Skin of body (tissue), 2 donors: ENCODE results near the gene CDK10. TPM values are rescaled to one million over a fixed set of nuclear protein-coding genes. Genes with fewer than 3 reads are reported as not detected.

Source experiments
- DNase-seq: peaks from one replicate; lab custom pipeline; 2025; lab: John Stamatoyannopoulos, UW
- total RNA-seq: library from RNA; depleted of rRNA; stranded (reverse); fragments of >200 nt; gene quantifications from one replicate; pipeline ENCODE4 v1.2.3, GENCODE V29; 2014

Gene CDK10
- total RNA-seq, 1 donor from 2014 or later = 28.5 TPM

DNA sequence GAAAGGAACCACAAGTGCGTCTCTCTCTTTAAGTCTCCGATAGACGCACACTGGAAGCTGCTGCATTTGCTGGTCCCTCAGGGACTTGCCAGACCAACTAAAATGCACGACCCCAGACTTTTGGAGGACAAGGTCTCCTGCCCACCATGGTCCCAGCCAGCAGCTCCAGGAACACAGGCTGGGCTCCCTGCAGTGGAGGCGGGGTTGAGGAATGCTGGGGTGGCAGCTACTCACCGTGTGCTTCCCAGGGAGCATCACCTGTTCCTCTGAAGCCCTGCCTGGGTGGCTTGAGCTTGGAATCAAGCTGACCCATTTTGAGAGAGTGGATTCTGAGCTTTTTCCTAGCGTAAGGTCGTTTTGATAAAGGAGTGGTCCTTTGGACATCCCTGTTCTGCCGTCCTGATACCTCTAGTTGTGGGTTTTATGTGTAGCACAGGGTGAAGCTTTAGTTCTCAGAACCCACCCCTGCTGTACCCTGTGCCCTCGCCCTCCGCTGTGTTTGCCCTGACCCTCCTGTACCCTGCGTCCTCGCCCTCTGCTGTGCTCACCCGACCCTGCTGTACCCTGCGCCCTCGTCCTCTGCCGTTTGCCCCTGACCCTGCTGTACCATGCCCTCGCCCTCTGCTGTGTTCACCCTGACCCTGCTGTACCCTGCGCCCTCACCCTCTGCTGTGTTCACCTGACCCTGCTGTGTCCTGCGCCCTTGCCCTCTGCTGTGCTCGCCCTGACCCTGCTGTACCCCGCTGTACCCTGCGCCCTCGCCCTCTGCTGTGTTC lies 45.8 kb downstream of the CDK10 start:
- no peak for DNase-seq

DNA sequence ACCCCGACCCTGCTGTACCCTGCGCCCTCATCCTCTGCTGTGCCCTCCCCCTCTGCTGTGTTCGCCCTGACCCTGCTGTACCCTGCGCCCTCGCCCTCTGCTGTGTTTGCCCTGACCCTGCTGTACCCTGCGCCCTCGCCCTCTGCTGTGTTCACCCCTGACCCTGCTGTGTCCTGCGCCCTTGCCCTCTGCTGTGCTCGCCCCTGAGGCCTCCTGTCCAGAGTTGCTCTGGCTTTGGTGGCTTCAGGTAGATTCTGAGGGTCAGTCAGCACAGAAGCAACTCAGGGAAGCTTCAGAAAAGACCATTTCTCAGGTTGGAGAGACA lies 46.4 kb downstream of the CDK10 start:
- DNase-seq = no peak

DNA sequence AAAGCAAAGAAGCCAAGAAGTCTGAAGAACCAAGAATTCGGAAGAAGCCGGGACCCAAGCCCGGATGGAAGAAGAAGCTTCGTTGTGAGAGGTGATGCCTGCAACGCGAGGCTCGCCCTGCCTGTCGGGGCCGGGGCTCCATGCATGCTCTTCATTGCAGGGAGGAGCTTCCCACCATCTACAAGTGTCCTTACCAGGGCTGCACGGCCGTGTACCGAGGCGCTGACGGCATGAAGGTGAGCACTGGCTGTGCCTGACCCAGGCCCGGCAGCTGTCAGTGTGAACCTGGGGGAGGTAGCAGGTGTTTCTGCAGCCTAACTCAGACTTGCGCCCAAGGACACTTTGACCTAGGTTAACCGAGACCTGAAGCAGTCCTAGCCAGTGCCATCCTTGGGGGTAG lies 46.8 kb downstream of the CDK10 start:
- no peak for DNase-seq

DNA sequence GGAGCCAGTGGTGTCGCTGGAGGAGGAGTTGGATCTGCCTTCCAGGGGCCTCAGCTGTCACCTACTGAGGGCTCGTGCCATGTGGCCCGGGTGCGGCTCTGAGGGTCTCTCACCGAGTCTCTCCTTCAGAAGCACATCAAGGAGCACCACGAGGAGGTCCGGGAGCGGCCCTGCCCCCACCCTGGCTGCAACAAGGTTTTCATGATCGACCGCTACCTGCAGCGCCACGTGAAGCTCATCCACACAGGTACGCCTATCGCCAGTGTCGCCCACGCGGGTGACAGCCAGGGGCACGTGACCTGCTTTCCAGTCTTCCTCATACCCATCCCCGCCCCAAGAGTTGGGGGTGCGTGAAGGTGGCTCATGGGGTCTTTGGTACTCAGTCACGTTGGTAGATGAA lies 47.3 kb downstream of the CDK10 start:
- no peak for DNase-seq

- no peak for DNase-seq
These were observed 50.1 kb downstream of the CDK10 start for GRCh38 chr16:89736554-89736953.

GRCh38 chr16:89737341-89738071 lies 51.0 kb downstream of the CDK10 start:
- no peak for DNase-seq

GRCh38 chr16:89738072-89738377 lies 51.5 kb downstream of the CDK10 start:
- no peak for DNase-seq

DNA sequence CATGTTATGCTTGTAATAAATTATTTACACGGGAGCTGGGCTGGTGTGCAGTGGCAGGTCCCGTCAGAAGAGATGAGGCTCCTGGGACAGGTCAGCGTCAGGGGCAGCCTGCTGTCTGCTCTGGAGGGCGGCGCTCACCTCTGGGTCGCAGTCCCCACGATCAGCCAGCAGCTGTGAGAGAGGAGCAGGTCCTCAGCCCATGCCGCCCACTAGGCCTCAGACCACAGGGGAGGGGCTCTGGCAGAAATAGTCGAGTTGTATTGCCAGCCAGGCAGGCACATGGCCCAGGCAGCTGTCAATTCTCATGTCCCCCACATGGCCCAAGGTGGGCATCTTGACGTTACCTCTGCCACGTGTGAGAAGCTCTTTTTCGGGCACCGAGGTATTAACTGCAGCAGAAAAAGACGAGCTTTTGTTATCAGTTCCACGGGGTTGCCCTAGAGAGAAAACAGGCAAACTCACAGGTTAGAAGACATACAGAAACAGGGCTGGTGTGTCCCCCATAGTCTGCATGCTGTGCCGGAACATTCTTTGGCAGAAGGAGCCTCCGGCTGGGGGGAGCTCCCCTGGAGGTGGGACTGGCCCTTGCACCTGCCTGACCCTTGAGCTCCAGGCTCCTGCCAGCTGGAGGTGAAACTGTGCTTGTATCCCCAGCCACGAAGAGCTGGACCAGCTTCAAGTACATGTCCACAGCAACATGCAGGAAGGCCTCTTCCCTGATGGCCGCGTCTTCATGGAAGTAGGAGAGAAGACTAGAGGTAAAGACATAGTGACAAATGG lies 52.2 kb downstream of the CDK10 start:
- DNase-seq = no peak

- no peak for DNase-seq
These were observed 52.9 kb downstream of the CDK10 start for GRCh38 chr16:89739383-89739782.

GRCh38 chr16:89741342-89742014 lies 55.0 kb downstream of the CDK10 start:
- no peak for DNase-seq

- DNase-seq = no peak
These were observed 56.5 kb downstream of the CDK10 start for GRCh38 chr16:89742948-89743347.

DNA sequence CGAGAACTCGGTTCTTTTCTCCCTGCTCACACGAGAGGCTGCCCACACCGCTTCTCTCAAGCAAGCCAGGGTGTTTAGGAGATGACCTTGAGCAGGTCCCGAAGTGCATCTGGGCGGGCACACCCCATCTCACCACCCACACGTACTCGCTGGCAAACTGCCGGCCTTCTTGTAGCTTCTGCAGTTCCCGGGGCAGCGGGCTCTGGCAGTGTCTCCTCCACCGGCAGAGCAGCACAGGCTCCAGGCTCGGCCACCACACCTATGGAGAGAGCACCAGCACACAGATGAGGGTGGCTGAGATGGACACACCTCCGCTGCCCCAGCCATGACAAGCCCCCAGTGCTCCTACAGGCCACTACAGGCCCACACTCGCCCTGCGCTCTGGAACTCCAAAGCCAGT lies 58.3 kb downstream of the CDK10 start:
- DNase-seq = no peak

Other genes with a start within 250 kb of the CDK10 start
- gene ANKRD11, start 196.1 kb upstream of the CDK10 start, total RNA-seq = 64.2 TPM
- 84.2 TPM for gene SPG7, start 178.3 kb upstream of the CDK10 start, total RNA-seq
- gene RPL13, start 126.0 kb upstream of the CDK10 start, total RNA-seq = 2,621 TPM
- 0.89 TPM for gene CPNE7, start 110.9 kb upstream of the CDK10 start, total RNA-seq
- 2.4 TPM for gene DPEP1, start 73.0 kb upstream of the CDK10 start, total RNA-seq
- 38.2 TPM for gene CHMP1A, start 29.0 kb upstream of the CDK10 start, total RNA-seq
- 3.4 TPM for gene SPATA33, start 28.9 kb upstream of the CDK10 start, total RNA-seq
- gene SPATA2L, start 15.0 kb downstream of the CDK10 start, total RNA-seq = 6.2 TPM
- 3.5 TPM for gene VPS9D1, start 34.2 kb downstream of the CDK10 start, total RNA-seq
- 29.4 TPM for gene ZNF276, start 34.8 kb downstream of the CDK10 start, total RNA-seq
- gene FANCA, start 130.0 kb downstream of the CDK10 start, total RNA-seq = 17.2 TPM
- gene SPIRE2, start 141.8 kb downstream of the CDK10 start, total RNA-seq = 3.6 TPM
- 109 TPM for gene TCF25, start 186.9 kb downstream of the CDK10 start, total RNA-seq
- 2.2 TPM for gene MC1R, start 232.2 kb downstream of the CDK10 start, total RNA-seq
- 7.6 TPM for gene TUBB3, start 236.7 kb downstream of the CDK10 start, total RNA-seq